Activated T-cell treated with anti-CD3 and anti-CD28 coated beads for 1 hour (primary cell): Measurements from ENCODE around the gene DOCK1.

Source experiments
- DNase-seq: peaks from one replicate; pipeline ENCODE4 v3.0.0-alpha.2; 2020; ENCODE audit warnings: low read depth

DOCK1 gene

DNA sequence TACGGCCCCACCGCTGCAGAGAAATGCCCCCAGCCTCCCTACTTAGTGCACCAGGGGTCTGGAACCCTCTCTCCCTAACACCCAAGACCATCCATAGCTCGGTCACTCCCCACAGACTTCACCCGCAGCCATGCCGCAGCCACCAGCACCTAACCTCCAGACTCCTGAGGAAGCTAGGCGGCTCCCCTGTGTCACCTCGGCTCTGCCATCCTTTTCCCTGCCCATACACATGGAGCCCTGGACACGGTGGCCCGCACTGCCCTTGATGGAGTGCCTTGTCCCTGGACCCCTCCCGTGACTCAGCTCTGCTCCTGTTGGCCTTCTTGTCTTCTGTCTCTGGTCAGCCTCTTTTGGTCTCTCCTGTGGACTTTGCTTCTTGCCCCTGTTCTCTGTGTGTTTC is 183.7 kb downstream of the DOCK1 start:
- DNase-seq, result no peak

DNA sequence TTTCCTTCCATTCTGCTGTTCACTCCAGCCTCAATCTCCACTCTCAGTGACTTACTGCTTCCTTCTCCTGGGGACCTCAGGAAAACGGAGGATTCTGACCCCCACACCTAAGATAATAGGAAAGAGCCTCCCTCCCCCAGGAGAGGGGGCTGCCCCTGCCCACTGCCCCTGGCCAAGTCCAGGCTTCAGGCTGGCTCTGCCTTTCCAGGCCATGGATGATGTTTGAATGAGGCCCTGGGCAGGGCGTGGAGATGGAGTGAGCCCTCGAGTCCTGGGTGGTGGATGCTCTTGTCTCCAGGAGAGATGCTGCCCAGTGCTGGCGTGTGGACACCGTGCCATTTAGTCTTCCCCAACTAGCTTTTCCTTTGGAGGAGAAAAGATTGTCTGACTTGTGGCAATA is 184.2 kb downstream of the DOCK1 start:
- DNase-seq, result no peak

DNA sequence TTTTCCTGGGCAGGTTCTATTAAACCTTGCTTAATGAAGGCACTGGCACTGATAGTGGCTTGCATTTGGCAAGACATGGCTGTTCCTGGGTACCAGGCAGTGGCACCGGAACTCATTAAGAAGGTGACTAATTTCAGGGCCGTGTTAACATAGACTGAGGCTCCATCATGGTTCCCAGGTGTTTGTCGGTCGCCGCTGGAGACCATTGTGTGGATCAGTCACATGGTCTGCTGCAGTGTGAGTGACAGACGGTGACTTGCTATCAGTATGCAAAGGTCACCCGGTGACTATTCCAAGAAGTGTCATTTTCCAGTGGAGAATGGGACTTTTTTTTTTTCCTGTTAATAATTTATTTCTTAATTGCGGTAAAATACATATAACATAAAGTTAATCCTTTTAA is 184.9 kb downstream of the DOCK1 start:
- no peak for DNase-seq

DNA sequence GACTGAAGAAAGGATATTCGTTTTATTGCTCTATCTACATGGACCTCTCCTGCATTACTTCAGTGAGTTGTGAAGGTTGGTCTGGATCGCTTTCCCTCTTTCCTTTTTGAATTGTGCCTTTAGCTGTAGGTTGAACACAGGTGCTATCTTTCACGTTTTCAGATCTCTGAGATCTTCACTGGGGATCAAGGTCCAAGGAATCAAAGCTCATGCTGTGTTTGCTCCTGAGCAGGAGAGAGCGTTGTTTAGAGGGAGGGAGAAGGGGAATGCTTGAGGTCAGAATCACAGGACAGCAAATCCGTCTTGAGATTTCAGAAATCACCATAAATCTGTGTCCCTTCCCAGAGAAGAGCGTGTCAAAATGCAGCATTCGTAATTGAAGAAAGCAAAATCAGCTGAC is 186.1 kb downstream of the DOCK1 start:
- DNase-seq, result no peak

DNA sequence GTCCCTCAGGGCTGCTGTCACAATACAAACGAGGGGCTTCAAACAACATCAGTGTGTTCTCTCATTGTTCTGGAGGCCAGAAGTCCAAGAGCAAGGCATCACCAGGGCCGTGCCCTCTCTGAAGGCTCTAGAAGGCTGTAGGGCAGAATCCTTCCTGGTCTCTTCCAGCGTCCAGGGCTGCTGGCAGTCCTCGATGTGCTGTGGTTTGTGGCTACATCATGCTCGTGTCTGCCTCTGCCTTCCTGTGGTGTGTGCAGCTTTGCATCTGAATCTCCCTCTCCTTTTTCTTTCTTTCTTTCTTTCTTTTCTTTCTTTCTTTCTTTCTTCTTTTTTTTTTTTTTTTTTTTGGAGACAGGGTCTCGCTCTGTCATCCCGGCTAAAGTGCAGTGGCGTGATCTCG is 187.7 kb downstream of the DOCK1 start:
- no peak for DNase-seq

DNA sequence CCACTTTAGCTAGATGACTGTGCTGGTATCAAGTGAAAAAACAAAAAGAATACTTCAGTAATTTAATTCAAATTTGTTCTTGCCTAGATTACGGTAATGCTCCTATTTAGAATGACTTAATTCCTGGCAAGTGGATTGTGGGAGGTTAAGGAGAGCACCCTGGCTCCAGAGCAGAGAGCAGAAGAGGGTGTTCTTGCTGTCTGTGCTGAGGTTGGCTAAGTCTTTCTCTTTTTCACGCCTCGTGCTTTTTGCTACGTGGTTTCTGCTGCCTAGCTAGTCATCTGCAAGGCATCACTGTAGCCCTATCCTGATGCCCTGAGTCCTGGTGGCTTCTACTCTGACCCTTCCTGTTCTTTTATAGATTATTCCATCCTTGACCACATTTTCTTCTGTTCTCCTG is 189.8 kb downstream of the DOCK1 start:
- DNase-seq, result no peak

DNA sequence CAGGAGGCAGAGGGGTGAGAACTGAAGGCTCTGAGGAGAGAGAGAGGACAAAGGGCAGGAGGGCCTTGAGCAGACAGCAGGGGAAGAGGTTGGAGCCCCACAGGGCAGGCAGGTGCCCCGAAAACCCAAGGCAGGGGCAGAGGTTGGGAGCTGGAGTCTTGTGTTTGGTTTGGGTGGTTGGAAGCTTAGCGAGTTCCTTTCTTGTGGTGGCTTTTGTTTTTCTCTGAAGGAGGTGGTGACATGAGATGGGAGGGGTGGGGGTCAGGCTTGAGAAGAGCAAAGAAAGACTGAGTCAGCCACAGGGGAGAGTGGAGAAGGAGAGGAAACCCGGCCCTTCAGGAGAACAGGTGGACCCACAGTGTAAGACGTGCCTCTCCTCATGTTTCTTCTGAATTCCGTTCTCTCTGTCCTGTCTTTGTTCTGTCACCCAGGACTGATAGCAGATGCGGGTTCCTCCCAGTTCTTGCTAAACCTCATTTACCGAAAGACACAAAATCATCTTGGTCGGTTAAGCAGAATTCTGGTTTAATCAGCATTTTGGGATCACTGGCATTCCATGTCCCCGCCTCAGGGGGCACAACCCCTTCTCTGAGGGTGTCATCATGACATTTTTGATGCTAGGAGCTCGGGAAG is 195.9 kb downstream of the DOCK1 start:
- no peak for DNase-seq

DNA sequence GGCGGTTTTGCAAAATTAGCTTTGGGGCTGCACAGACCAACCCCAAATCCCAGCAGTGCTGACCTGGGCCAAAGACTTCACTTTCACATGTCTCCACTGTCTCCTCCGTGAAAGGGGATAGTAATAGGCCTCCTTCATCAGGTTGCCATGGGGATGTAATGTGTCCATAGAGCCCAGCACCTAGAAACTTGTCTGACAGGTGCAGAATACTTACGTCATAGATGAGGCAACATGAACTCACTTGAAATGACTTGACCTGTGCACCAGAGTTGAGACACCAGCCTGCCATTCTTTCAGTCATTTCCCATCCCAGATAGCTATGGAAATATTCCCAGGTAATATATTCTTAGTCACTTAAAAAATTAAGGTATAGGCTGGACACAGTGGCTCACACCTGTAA is 196.9 kb downstream of the DOCK1 start:
- no peak for DNase-seq

DNA sequence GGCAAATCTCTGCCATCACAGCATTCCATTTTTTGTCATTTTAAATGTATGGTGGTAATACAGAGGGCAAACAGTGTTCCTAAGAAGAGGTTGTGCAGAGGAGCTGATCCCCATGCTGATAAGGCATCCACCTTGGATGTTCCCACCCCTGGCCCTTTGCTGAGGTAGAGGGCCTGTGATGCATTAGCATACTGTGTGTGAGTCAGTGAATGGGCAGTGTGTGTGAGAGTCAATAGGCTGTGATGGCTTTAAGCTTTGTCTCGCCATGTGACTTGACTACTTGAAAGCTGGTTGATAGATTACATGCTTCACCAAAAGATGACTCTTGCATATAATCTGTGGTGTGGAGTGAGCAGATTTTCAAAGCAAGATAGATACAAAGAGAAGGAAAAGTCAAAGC is 209.9 kb downstream of the DOCK1 start:
- DNase-seq, result no peak

DNA sequence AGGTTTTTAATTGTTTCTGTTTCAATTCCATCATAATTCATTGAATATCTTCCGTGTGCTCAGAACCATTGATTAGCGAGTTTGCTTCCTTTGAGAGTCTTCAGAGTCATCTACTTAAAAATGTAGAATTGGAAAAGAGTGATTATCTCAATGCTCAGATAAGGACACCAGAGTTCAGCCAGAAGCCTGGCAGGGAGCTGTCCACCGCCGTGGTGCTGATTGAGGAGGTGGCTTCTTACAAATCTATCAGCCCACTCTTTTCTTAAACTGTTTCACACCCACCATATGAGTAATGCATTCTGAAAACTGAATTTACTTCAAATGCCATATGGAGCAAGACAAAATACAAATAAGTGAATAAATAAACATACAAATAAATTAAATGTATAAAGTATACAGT is 211.9 kb downstream of the DOCK1 start:
- no peak for DNase-seq

DNA sequence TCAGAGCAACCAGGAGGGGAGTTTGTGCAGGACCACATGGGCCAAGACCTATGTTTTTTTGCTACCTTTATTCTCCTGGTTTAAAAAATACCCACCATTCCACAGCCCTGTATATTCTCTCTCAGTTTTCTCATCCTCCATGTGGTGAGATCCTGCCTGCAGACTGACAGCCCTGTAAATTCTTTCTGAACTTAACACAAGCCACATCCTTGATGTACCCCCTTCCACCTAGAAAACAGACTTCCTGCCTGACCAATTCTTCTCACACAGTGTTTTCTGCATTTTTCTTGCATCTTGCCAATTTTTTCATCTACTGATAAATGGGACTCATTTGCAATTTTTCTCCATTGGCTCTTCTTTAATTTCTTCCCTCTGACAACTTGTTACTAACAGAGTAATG is 212.8 kb downstream of the DOCK1 start:
- DNase-seq, result no peak

DNA sequence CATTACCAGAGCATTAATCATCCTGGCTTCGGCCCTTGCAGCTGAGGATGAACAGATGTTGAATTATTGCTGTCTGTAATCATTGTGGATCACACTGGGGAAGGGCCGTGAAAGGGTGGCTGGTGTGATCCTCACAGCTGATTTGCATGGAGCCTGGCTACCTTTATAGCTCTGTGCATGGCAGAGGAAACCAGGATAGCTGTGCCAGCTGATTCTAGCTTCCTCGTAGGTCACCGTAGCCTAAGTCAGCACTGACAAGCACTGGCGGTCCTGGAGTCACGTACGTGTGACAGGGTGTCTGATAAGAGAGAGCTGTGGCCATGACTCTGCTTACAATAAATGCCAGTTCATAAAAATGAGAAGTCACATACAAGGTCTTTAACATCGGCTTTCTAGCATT is 214.7 kb downstream of the DOCK1 start:
- DNase-seq, result no peak

DNA sequence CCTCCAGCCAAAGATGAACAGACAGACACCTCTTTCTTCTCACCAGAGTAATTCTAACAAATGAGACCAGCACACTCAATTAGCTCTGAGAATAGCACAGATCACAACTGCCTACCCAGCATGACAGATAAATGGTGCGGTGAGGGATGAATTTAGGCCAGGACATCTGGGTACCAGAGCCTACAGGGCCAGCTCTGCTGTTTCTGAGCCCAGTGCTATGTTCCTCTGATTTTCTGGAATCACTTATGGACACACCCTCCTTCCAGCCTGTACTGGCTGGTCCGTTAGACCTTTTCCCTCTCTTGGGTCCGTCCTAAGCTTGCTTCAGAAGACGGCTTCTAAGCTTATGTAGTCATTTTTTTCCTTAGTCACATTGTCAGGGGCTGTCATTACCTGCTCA is 217.6 kb downstream of the DOCK1 start:
- DNase-seq, result no peak

DNA sequence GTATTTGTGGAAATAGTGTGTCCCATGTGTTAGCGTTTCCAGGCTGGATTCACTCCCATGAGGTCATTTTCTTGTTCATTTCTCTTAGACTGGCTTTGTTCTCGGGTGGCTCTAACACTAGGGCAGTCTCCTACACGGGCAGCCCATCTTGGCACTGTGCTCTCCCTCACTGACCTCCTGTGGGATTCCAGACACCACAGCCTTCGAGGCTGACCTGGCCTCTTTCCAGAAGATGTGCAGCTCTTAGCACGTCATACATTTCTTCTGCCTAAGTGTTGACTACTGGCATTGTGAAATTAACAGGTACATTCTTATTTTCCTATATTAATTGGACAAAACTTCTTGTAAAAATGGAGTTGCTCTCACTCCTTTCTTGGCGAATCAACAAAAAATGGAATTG is 218.4 kb downstream of the DOCK1 start:
- no peak for DNase-seq

DNA sequence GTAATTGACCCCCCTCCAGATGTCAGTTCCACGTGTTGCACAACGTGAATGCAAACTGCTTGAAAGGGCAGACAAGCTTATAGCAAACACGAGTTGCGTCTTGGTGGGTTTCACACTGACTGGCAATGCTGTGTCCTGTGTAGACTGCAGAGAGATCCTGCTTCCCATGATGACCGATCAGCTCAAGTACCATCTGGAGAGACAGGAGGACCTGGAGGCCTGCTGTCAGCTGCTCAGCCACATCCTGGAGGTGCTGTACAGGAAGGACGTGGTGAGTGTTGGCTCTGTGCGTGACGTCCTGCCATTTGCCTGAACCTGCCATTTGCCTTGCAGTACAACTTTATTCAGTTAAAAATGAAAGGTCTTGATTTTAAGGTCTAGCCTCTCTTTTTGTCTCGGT is 220.1 kb downstream of the DOCK1 start:
- no peak for DNase-seq

DNA sequence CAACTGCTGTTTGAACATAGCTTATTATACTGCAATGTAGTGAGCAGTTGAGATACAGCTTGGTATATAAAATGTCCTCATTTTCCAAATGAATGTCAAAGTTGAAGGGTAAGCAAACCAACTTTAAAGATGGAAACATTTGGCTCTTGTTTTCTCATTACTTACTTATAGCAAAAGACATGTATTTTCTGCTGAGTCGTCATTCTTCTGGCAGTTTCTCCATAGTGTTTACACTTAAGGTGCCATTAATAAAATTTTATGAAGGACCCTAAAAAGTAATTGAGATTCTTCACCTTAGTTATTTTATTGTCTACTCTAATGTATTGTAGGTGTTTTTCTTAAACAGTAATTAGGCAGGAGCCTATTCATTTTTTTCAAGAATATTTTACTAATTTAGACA is 222.6 kb downstream of the DOCK1 start:
- DNase-seq, result no peak

DNA sequence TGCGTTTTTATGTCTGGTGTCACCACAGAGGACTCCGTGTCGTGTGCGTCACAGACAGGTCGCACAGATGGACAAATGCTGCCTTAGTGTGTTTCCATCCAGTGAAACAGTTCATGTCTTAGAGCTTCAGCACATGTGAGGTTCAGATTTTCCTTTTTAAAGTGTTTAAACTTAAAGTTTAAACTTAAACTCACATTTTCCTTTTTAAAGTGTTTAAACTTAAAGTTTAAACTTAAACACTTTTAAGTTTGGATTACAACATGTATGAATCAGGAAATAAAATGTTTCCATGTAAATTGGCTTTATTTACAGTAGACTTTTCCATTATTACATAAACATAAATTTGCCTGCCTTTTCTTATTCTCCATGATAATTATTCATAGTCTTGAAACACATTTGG is 223.9 kb downstream of the DOCK1 start:
- DNase-seq, result no peak

DNA sequence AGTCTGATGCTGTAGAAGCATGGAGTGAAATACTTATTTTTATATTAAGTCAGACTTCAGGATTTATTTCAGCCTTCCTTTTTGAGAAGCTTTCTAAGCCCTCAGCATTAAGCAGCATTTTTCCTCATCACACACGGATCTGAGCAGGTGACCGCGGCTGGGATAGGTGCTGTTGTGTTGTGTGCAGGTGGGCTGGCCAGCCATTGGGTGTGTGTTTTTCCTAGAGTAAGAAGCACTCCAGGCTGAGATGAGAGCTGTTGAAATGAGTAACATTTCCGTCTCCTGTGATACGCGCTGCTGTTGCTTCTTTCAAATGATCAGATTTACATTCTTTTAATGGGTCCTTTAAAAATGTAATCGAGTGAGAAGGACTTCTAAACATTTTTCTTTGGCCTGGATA is 227.2 kb downstream of the DOCK1 start:
- no peak for DNase-seq

DNA sequence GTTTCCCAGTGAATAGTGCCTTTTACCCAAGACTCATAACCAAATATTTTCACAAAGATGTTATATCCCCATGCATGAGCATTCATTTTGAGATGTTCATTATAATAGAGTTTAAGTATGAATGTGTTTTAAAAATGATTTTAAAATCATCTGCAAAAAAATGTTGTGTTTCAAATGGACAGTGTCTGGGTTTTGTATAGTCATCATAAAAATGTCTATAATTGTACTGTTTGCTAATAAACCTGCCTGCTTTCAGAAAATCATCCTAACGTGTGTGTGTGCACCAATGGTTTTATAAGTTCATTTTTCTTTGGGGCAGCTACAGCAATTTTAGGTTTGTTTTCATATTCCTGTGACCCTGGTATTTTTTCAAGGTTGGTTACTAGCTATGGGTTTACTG is 228.0 kb downstream of the DOCK1 start:
- no peak for DNase-seq

DNA sequence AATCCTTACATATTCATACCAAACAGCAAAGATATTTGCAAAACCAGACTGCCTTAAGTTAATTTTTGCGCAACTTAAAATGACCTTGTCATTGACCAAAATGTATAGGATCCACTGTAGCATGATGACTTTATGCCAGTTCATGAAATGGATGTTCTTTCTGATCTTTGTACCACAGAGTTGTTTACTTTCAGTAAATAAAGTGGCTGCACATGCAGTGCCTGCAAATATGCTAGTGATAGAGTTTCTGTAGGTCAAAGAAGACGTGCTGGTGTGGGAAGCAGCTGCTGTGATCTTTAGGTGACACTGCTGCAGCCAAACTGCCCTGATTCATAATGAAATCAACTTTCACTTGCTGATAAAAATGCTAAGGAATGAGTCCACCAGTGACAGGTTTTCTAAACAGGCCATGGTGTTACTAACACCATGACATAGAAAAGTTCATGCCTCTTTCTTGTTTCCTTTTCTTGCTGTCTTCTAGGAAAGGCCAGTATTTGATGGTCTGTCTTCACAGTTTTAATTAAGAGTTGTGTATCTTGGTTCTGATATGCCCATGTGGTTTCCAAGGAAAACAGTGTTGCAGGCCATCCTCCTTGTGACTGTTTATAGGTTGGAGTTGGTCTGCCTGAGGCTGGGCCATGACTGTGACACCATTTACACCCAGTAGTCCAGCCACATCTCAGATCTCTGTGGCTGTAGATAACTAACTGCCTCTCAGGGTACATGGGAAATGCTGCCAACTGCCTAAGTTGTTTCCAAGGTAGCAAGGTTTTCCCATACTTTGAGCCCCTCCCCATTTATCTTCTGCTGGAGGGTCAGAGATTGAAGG is 228.7 kb downstream of the DOCK1 start:
- DNase-seq, result no peak

DNA sequence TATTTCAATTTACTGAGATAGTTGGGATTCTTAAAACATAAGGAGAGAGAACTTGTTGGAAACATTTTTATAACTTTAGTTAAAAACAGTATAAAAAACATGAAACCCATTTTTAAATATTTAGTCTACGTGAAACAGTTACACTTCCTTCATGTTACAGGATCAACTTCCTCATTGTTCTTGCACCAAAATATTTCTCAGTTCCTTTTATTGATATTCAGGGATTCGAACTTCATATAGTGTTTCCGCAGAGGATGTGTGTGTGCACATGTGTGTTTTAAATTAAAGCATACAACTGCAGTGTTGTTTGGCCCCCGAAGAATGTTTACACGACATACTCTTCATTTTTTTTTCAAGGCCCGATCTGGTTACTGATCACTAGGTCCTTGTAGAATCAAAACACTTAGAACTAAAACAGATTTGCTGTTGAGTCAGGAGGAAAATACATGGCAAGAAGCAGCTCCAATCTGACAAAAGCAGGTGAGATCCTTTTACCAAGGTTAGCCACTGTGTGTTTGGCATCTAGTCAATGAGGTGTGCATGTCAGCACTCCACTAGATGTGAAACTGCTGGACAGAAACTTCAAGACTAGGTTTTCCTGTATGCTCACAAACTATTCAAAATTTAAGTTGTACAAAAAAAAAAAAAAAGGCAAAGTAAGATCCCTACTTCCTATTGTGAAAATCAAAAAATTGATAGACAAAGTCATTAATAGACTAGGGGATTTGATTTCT is 230.8 kb downstream of the DOCK1 start:
- DNase-seq, result no peak

DNA sequence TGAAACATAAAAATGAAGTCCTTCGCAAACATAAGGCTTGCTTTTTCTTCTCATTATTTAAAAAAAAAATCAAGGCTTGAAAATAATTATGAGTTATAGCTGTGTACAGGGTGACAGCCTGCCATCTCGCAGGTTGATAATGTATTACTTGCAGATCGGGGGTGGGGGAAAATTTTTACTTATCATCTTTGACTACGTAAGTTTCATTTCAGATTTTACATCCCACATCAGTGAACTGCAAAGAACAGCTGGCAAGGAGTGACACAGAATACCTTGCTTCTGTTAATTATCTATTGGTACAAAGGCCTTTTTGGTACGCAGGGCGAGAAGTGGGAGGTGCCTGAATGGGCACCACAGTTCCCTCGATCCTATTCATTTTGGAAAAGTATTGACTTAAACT is 232.2 kb downstream of the DOCK1 start:
- no peak for DNase-seq

DNA sequence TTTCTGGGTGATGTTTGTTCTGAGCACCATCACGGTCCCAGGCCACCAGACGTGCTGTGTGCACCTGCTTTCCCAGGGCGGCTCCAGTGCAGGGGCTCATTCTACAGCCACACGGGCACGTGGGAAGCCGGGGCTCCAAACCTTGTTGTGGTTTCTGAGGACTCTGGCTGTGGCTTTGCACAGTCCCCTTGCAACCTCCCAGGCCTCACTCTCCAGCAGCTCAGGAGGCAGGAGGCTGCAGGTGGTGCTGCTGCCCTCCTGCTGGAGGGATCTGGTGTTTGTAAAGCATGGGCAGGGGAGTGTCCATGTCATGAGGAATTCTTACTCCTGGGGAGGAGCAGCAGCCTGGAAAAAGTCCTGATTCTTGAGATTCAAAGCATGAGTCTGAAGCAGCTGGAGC is 236.9 kb downstream of the DOCK1 start:
- DNase-seq, result no peak
